Measurements from ENCODE around the gene FNDC3B. TPM values are rescaled to one million over a fixed set of nuclear protein-coding genes. Genes with fewer than 3 reads are reported as not detected.

The FNDC3B gene
- total and polyA plus RNA-seq, 4 donors = 23.3 to 74.2 (median 32.9) TPM

GRCh38 chr3:172359996-172360395 lies 320.6 kb downstream of the FNDC3B start:
- peaks cover 2 to 19% (median 11%) of the 10 kb centered on the region in 4 donors for H3K4me1 ChIP-seq (ENCODE audit: control insufficient read depth in 4 of 4, insufficient read depth in 4 of 4, low read length in 3 of 4)
- no peak overlapping the region for H3K27ac ChIP-seq (ENCODE audit: low read depth in 1 of 2, low read length in 2 of 2)
- H3K27me3 ChIP-seq (ENCODE audit: control insufficient read depth in 4 of 4, insufficient read depth in 4 of 4, low read length in 3 of 4) = no peaks in the 10 kb centered on the region
- H3K36me3 ChIP-seq (ENCODE audit: control insufficient read depth in 4 of 4, insufficient read depth in 3 of 4, low read depth in 1 of 4, low read length in 3 of 4) = peaks cover 0 to 20% (median 12%) of the 10 kb centered on the region in 4 donors
- no peak for DNase-seq (ENCODE audit: low spot score)
- H3K4me3 ChIP-seq (ENCODE audit: low read depth in 1 of 3, low read length in 3 of 3) = no peak overlapping the region
- no peaks in the 10 kb centered on the region for H3K9me3 ChIP-seq (ENCODE audit: control insufficient read depth in 4 of 4, low read length in 3 of 4)
- TF ChIP-seq JUND (IDR thresholded peaks at IDR 0.05) (no peak), ZBTB33 (IDR thresholded peaks at IDR 0.05) (no peak), REST (IDR thresholded peaks at IDR 0.05) (no peak), FOXA2 (IDR thresholded peaks at IDR 0.05) (no peak), NR2F2 (IDR thresholded peaks at IDR 0.05) (no peak), FOXA1 (IDR thresholded peaks at IDR 0.05) (no peak), RAD21 (IDR thresholded peaks at IDR 0.05) (no peak), HNF4A (conservative IDR thresholded peaks at IDR 0.05) (no peak), MAX (IDR thresholded peaks at IDR 0.05) (no peak), SP1 (IDR thresholded peaks at IDR 0.05) (no peak), TAF1 (conservative IDR thresholded peaks at IDR 0.05) (no peak), HNF4G (IDR thresholded peaks at IDR 0.05) (no peak), EGR1 (IDR thresholded peaks at IDR 0.05; ENCODE audit: low read depth in 2 of 2) (no peak)
- no peak overlapping the region for H3K9ac ChIP-seq (ENCODE audit: low read depth in 1 of 2, low read length in 2 of 2)
- WGBS = 96% methylated on average over 2 of the region's 2 CpGs

- Histone ChIP-seq H3K27me3 (ENCODE audit: control insufficient read depth in 4 of 4, insufficient read depth in 4 of 4, low read length in 3 of 4) (no peaks in the 10 kb centered on the region), H3K27ac (ENCODE audit: low read depth in 1 of 2, low read length in 2 of 2) (no peak overlapping the region), H3K36me3 (ENCODE audit: control insufficient read depth in 4 of 4, insufficient read depth in 3 of 4, low read depth in 1 of 4, low read length in 3 of 4) (peaks cover 0 to 27% (median 19%) of the 10 kb centered on the region in 4 donors), H3K4me1 (ENCODE audit: control insufficient read depth in 4 of 4, insufficient read depth in 4 of 4, low read length in 3 of 4) (peaks cover 0 to 9% (median 5%) of the 10 kb centered on the region in 4 donors), H3K9ac (ENCODE audit: low read depth in 1 of 2, low read length in 2 of 2) (no peak overlapping the region), H3K9me3 (ENCODE audit: control insufficient read depth in 4 of 4, low read length in 3 of 4) (no peaks in the 10 kb centered on the region), H3K4me3 (ENCODE audit: low read depth in 1 of 3, low read length in 3 of 3) (no peak overlapping the region)
- WGBS = 88% methylated on average over 1 of the region's 1 CpG
- TF ChIP-seq NR2F2 (IDR thresholded peaks at IDR 0.05) (no peak), RXRA (IDR thresholded peaks at IDR 0.05) (no peak), EGR1 (IDR thresholded peaks at IDR 0.05; ENCODE audit: low read depth in 2 of 2) (no peak), MAX (IDR thresholded peaks at IDR 0.05) (no peak), FOXA2 (IDR thresholded peaks at IDR 0.05) (no peak), FOXA1 (IDR thresholded peaks at IDR 0.05) (no peak), JUND (IDR thresholded peaks at IDR 0.05) (no peak), HNF4G (IDR thresholded peaks at IDR 0.05) (no peak), HNF4A (conservative IDR thresholded peaks at IDR 0.05) (no peak), REST (IDR thresholded peaks at IDR 0.05) (no peak)
- DNase-seq (ENCODE audit: low spot score) = no peak
Observed at GRCh38 chr3:172362583-172362982, 323.2 kb downstream of the FNDC3B start.

Data from liver (tissue), 9 donors.